ENCODE results near the gene IQGAP2. TPM values are rescaled to one million over a fixed set of nuclear protein-coding genes. Genes with fewer than 3 reads are reported as not detected.

IQGAP2 gene
- total RNA-seq, 1 experiment from 2014 or later, result 0.59 TPM

GRCh38 chr5:76402251-76402885 lies 717 bp upstream of the IQGAP2 start:
- intact Hi-C loops (cut with micrococcal nuclease; ENCODE audit: unreplicated experiment), result loop anchor here (10.0 kb wide), 1 partner anchor 182 kb away; no protein-coding TSS in a partner anchor
- no peaks in the 10 kb centered on the region for H3K4me1 ChIP-seq (ENCODE audit: control insufficient read depth, insufficient read depth, low read length)
- in situ Hi-C loops (cut with HindIII; ENCODE audit: low pct_unique_long_range_greater_than_20kb, low sequenced_read_pairs), result no loop called here
- TF ChIP-seq TCF7L2 (IDR thresholded peaks at IDR 0.05; ENCODE audit: low read depth, low read length), result no peak
- TF ChIP-seq POLR2AphosphoS5 (IDR thresholded peaks at IDR 0.05; ENCODE audit: low read depth, low read length), result no peak
- no peak for TF ChIP-seq REST (IDR thresholded peaks at IDR 0.05; ENCODE audit: insufficient read depth in 1 of 2, low read depth in 2 of 2, low read length in 1 of 2)
- TF ChIP-seq SIN3A (IDR thresholded peaks at IDR 0.05; ENCODE audit: borderline replicate concordance, insufficient read depth, low read depth, low read length), result no peak
- TF ChIP-seq CTCF (IDR thresholded peaks at IDR 0.05), result no peak
- no peak for DNase-seq (ENCODE audit: low read depth, low spot score)
- ATAC-seq, result no peak
- H3K27ac ChIP-seq (ENCODE audit: low read length), result no peak overlapping the region
- H3K4me3 ChIP-seq (ENCODE audit: low read depth in 2 of 2, low read length in 2 of 2), result peak overlapping the region; percentile 50 to 59
- POLR2A ChIA-PET, result interaction anchor here (0.6 kb wide), 1 partner anchor 14 kb away, joined by 3 read pairs; no protein-coding TSS in a partner anchor
- no TSS peak for BruUV-seq (replicated peaks)
- peaks cover 57% of the 10 kb centered on the region for H3K27me3 ChIP-seq (ENCODE audit: control insufficient read depth, insufficient read depth, low read length)
- H3K9me3 ChIP-seq (ENCODE audit: control insufficient read depth, insufficient read depth, low read depth, low read length), result no peaks in the 10 kb centered on the region
- H3K36me3 ChIP-seq (ENCODE audit: control insufficient read depth, insufficient read depth, low read length), result peaks cover 2% of the 10 kb centered on the region; the same call in 1 of the 2 replicates
- CTCF ChIA-PET, result interaction anchor here (0.6 to 0.7 kb wide), 2 partner anchors 178 to 614 kb away, joined by 3 read pairs; no protein-coding TSS in a partner anchor

GRCh38 chr5:76403766-76404222 lies 709 bp downstream of the IQGAP2 start:
- DNase-seq (ENCODE audit: low read depth, low spot score) (no peak), ATAC-seq (peak; percentile 68)
- Histone ChIP-seq H3K4me3 (ENCODE audit: low read depth in 2 of 2, low read length in 2 of 2) (peak overlapping the region; percentile 50 to 59), H3K36me3 (ENCODE audit: control insufficient read depth, insufficient read depth, low read length) (peaks cover 2% of the 10 kb centered on the region; the same call in 1 of the 2 replicates), H3K27ac (ENCODE audit: low read length) (no peak overlapping the region), H3K27me3 (ENCODE audit: control insufficient read depth, insufficient read depth, low read length) (peaks cover 54% of the 10 kb centered on the region), H3K9me3 (ENCODE audit: control insufficient read depth, insufficient read depth, low read depth, low read length) (no peaks in the 10 kb centered on the region), H3K4me1 (ENCODE audit: control insufficient read depth, insufficient read depth, low read length) (no peaks in the 10 kb centered on the region)
- TF ChIP-seq REST (IDR thresholded peaks at IDR 0.05; ENCODE audit: insufficient read depth in 1 of 2, low read depth in 2 of 2, low read length in 1 of 2) (no peak), SIN3A (IDR thresholded peaks at IDR 0.05; ENCODE audit: borderline replicate concordance, insufficient read depth, low read depth, low read length) (no peak), TCF7L2 (IDR thresholded peaks at IDR 0.05; ENCODE audit: low read depth, low read length) (no peak), POLR2AphosphoS5 (IDR thresholded peaks at IDR 0.05; ENCODE audit: low read depth, low read length) (no peak)
- POLR2A ChIA-PET, result no interaction called here
- in situ Hi-C loops (cut with HindIII; ENCODE audit: low pct_unique_long_range_greater_than_20kb, low sequenced_read_pairs) (no loop called here), intact Hi-C loops (cut with micrococcal nuclease; ENCODE audit: unreplicated experiment) (loop anchor here (10.0 kb wide), 1 partner anchor 181 kb away; no protein-coding TSS in a partner anchor)
- CTCF ChIA-PET, result interaction anchor here (0.6 to 0.7 kb wide), 2 partner anchors 180 to 325 kb away, joined by 3 read pairs; no protein-coding TSS in a partner anchor
- no TSS peak for BruUV-seq (replicated peaks)
